GM19395 (cell line): Measurements from ENCODE around the gene PRRG3.
A peak's percentile ranks its signal among the peaks of the same experiment; 100 is the strongest.

Experiments
- ATAC-seq: cut with Tn5 transposase; IDR thresholded peaks from one replicate; pipeline ENCODE4 v1.9.1; 2021; ENCODE audit warnings: mild to moderate bottlenecking, moderate library complexity; ENCODE audit not compliant: unreplicated experiment

PRRG3 gene

GRCh38 chrX:151741606-151742005, 46.3 kb downstream of the PRRG3 start:
- no peak for ATAC-seq

- ATAC-seq, result no peak
Observed at GRCh38 chrX:151742311-151742710, 47.1 kb downstream of the PRRG3 start.

DNA sequence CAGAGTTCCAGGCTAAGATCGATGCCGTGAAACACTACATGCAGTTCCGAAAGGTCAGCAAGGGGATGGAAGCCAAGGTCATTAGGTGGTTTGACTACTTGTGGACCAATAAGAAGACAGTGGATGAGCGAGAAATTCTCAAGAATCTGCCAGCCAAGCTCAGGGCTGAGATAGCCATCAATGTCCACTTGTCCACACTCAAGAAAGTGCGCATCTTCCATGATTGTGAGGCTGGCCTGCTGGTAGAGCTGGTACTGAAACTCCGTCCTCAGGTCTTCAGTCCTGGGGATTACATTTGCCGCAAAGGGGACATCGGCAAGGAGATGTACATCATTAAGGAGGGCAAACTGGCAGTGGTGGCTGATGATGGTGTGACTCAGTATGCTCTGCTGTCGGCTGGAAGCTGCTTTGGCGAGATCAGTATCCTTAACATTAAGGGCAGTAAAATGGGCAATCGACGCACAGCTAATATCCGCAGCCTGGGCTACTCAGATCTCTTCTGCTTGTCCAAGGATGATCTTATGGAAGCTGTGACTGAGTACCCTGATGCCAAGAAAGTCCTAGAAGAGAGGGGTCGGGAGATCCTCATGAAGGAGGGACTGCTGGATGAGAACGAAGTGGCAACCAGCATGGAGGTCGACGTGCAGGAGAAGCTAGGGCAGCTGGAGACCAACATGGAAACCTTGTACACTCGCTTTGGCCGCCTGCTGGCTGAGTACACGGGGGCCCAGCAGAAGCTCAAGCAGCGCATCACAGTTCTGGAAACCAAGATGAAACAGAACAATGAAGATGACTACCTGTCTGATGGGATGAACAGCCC, 48.6 kb downstream of the PRRG3 start:
- ATAC-seq, result no peak

- no peak for ATAC-seq
Observed at GRCh38 chrX:151745651-151746050, 50.4 kb downstream of the PRRG3 start.

GRCh38 chrX:151746502-151746901, 51.2 kb downstream of the PRRG3 start:
- no peak for ATAC-seq

DNA sequence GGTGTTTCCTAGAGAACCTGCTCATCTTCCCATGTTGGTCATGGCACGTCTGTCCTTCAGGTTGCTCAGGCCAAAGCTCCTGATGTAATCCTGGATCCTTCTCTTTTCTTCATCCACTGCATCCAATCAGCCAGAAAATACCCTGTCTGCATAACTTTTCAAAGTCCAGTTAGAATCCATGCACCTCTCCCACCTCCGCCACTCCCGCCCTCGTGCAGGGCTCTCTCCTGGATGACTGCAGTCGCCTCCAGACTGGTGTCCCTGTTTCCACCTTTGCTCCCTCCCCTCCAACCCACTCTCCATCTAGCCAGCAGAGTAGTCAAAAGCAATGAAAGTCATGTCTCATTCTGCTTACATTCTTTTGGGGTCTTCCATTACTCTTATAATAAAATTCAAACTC, 55.3 kb downstream of the PRRG3 start:
- no peak for ATAC-seq

DNA sequence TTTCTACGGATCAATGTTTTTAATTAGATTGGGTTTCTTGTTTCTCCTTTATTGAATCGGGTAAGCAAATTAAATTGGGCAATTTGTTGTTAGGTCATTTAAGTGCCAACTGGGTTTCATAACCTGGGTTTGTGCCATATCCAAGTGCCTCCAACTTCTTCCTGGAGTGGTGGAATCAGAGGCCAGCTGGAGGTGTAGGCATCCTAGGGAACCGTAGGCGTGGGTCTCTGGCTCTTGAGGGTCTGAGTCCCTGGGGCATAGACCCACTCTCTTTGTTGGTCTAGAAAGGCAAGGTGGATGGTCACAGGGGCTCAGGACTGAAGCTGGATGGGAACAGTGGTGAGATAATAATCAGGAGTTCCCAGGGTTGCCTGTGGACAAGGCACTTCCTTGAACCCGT, 57.6 kb downstream of the PRRG3 start:
- no peak for ATAC-seq

- peak; percentile 80 for ATAC-seq
Observed at GRCh38 chrX:151753313-151754046, 58.2 kb downstream of the PRRG3 start.

DNA sequence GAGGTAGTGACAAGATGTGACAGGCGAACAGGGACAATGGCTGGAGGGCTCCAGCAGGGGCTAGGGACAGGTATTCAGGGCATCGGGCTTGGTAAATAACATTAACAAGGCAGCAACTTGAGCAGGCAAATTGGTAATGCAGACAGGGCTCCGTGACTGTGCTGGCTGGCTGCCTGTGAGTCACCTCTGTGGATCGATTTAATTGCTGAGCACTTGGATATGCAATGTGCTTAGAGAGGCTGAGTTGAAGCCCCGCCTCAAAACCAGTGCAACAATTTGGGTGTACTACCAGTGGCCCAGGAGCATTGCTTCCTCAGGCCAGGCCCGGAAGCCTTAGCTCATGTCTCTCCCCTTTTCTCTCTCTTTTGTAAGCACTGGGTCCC, 58.8 kb downstream of the PRRG3 start:
- no peak for ATAC-seq

DNA sequence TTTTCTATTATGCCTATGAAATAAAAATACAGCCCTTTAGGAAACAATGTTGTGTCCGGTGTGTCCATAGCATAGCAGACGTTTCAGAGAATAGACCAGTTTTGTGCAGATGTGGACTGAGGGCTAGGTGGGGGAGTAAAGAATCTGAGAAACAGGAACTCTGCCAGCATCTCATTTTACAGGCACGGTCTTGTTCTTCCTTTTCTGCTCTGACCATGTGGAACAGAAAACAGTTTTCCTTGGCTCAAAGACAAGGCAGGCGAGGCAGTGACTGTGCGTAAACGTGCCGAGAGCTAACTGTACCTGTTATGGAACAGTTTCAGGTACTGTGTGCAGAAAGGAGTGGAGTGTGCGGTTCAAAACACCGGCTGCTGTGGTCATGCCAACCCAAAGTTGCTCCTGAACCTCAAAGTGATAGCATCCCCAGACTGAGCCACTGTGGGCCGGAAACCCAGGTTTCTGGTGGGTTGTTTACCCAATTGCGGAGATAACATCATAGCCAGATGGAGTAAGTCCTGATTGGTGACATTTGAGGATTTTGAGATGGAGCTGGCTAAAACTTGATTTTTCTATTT, 59.5 kb downstream of the PRRG3 start:
- no peak for ATAC-seq
